Amniotic stem cell (primary cell): ENCODE data around the gene NMD3.
"Not testable (repeated sequence)": the region's sequence is repeated elsewhere in the genome, so short reads cannot be mapped to it uniquely, and the experiment has no call there.

Experiments
- DNase-seq: peaks from one replicate; lab custom pipeline; 2025; lab: John Stamatoyannopoulos, UW

NMD3 gene

GRCh38 chr3:161231861-161232260, 10.8 kb downstream of the NMD3 start:
- DNase-seq = no peak

- DNase-seq = no peak
Measured at GRCh38 chr3:161233557-161233956, 12.4 kb downstream of the NMD3 start.

GRCh38 chr3:161236240-161236639, 15.1 kb downstream of the NMD3 start:
- no peak for DNase-seq

- no peak for DNase-seq
Measured at GRCh38 chr3:161239700-161240099, 18.6 kb downstream of the NMD3 start.

GRCh38 chr3:161244538-161244937, 23.4 kb downstream of the NMD3 start:
- no peak for DNase-seq

GRCh38 chr3:161247049-161247448, 25.9 kb downstream of the NMD3 start:
- no peak for DNase-seq

- no peak for DNase-seq
Measured at GRCh38 chr3:161250116-161250515, 29.0 kb downstream of the NMD3 start.

GRCh38 chr3:161251716-161252115, 30.6 kb downstream of the NMD3 start:
- no peak for DNase-seq

- DNase-seq = no peak
Measured at GRCh38 chr3:161252143-161252542, 31.0 kb downstream of the NMD3 start.

GRCh38 chr3:161253711-161254110, 32.6 kb downstream of the NMD3 start:
- DNase-seq = no peak

GRCh38 chr3:161254861-161255260, 33.8 kb downstream of the NMD3 start:
- DNase-seq = no peak

GRCh38 chr3:161263057-161263456, 41.9 kb downstream of the NMD3 start:
- no peak for DNase-seq

GRCh38 chr3:161264852-161265251, 43.7 kb downstream of the NMD3 start:
- DNase-seq = no peak

- DNase-seq = no peak
Measured at GRCh38 chr3:161265916-161266571, 44.9 kb downstream of the NMD3 start.

- no peak for DNase-seq
Measured at GRCh38 chr3:161266731-161267150, 45.6 kb downstream of the NMD3 start.

GRCh38 chr3:161267646-161268045, 46.5 kb downstream of the NMD3 start:
- DNase-seq = no peak

- no peak for DNase-seq
Measured at GRCh38 chr3:161268601-161269000, 47.5 kb downstream of the NMD3 start.

- no peak for DNase-seq
Measured at GRCh38 chr3:161270991-161271390, 49.9 kb downstream of the NMD3 start.

GRCh38 chr3:161271646-161272045, 50.5 kb downstream of the NMD3 start:
- no peak for DNase-seq

GRCh38 chr3:161272524-161272923, 51.4 kb downstream of the NMD3 start:
- no peak for DNase-seq

GRCh38 chr3:161273589-161274218, 52.6 kb downstream of the NMD3 start:
- DNase-seq = peak; percentile 55

- DNase-seq = no peak
Measured at GRCh38 chr3:161274691-161275298, 53.7 kb downstream of the NMD3 start.

- DNase-seq = no peak
Measured at GRCh38 chr3:161275919-161276318, 54.8 kb downstream of the NMD3 start.

GRCh38 chr3:161282387-161282786, 61.3 kb downstream of the NMD3 start:
- not testable (repeated sequence) for DNase-seq
